Measurements from ENCODE around the gene NCOA5. TPM values are rescaled to one million over a fixed set of nuclear protein-coding genes. Genes with fewer than 3 reads are reported as not detected.

Gene NCOA5
- total RNA-seq, 1 experiment from 2014 or later = 16.5 TPM

- peak; percentile 52; the same call in 1 of the 2 replicates for TF ChIP-seq USF2 (CRISPR knock-in tag; IDR thresholded peaks at IDR 0.05)
- peak; percentile 85 for TF ChIP-seq ARID4B (CRISPR knock-in tag; IDR thresholded peaks at IDR 0.05; ENCODE audit: borderline replicate concordance)
- no peak for TF ChIP-seq NFYB (CRISPR knock-in tag; conservative IDR thresholded peaks at IDR 0.05; ENCODE audit: low read depth)
- TF ChIP-seq FOXP4 (CRISPR knock-in tag; IDR thresholded peaks at IDR 0.05) = peak; percentile 95
- TF ChIP-seq EMX1 (CRISPR knock-in tag; IDR thresholded peaks at IDR 0.05) = no peak
- no peak for TF ChIP-seq IRF1 (CRISPR knock-in tag; IDR thresholded peaks at IDR 0.05)
- 0 out of 2 replicates have a peak, but pooled peaks have one; percentile 14 for TF ChIP-seq ZNF532 (CRISPR knock-in tag; IDR thresholded peaks at IDR 0.05; ENCODE audit: borderline replicate concordance)
- TF ChIP-seq JUN (CRISPR knock-in tag; IDR thresholded peaks at IDR 0.05) = peak; percentile 80; the same call in 1 of the 2 replicates
- TF ChIP-seq ZNF219 (CRISPR knock-in tag; IDR thresholded peaks at IDR 0.05; ENCODE audit: borderline replicate concordance) = peak; percentile 74; the same call in 1 of the 2 replicates
- peak; percentile 77; the same call in 1 of the 2 replicates for TF ChIP-seq TP53 (CRISPR knock-in tag; IDR thresholded peaks at IDR 0.05)
- TF ChIP-seq E2F5 (CRISPR knock-in tag; IDR thresholded peaks at IDR 0.05) = peak; percentile 97
Observed at GRCh38 chr20:46089417-46090388, at the start of gene NCOA5 (continued).
